HAP-1 (cell line): ENCODE data around the gene USP17L28.
"Not testable (repeated sequence)": the region's sequence is repeated elsewhere in the genome, so short reads cannot be mapped to it uniquely, and the experiment has no call there.

ENCODE experiments used
- DNase-seq, 2 experiments: peaks; one replicate each; pipeline ENCODE4 v3.0.0-alpha.2; 2016 to 2020; ENCODE audit warnings: low spot score in 2 of 2
- H3K27me3 ChIP-seq: fragments of 250-450 bp; sonication (Bioruptor Pico); 2 replicates; pipeline ENCODE4 v1.5.1; 2020; ENCODE audit warnings: low read depth, mild to moderate bottlenecking, moderate library complexity
- H3K36me3 ChIP-seq: fragments of 250-450 bp; sonication (Bioruptor Pico); replicated peaks from 2 replicates; pipeline ENCODE4 v1.5.1; 2020; ENCODE audit warnings: mild to moderate bottlenecking
- H3K4me1 ChIP-seq: fragments of 250-450 bp; sonication (Bioruptor Pico); 2 replicates; pipeline ENCODE4 v1.5.1; 2020; ENCODE audit warnings: mild to moderate bottlenecking
- H3K4me3 ChIP-seq: fragments of 250-450 bp; sonication (Bioruptor Pico); 2 replicates; pipeline ENCODE4 v1.5.1; 2020; ENCODE audit warnings: mild to moderate bottlenecking, moderate library complexity
- H3K9me3 ChIP-seq: fragments of 250-450 bp; sonication (Bioruptor Pico); 2 replicates; pipeline ENCODE4 v1.5.1; 2020; ENCODE audit warnings: mild to moderate bottlenecking, moderate library complexity
- in situ Hi-C: fragments of 300-500 bp; cut with MboI; formaldehyde crosslinking; loops from 3 replicates; pipeline ENCODE4 v1.14.3; 2020; ENCODE audit warnings: low sequenced_read_pairs, inconsistent platforms, mixed read lengths

The USP17L28 gene

GRCh38 chr4:9348593-9348992, at the start of gene USP17L28:
Gene USP17L28, plus strand, starts transcription at chr4:9348893. Its CDS starts 0 bp downstream, at chr4:9348893.
- H3K27me3 ChIP-seq, in situ Hi-C loops, H3K9me3 ChIP-seq, DNase-seq, H3K4me1 ChIP-seq, H3K4me3 ChIP-seq, H3K36me3 ChIP-seq: not testable (repeated sequence)

GRCh38 chr4:9324191-9324590, 24.5 kb upstream of the USP17L28 start:
- H3K4me3 ChIP-seq, H3K4me1 ChIP-seq, DNase-seq, H3K36me3 ChIP-seq, in situ Hi-C loops, H3K27me3 ChIP-seq, H3K9me3 ChIP-seq: not testable (repeated sequence)

- H3K4me3 ChIP-seq, H3K27me3 ChIP-seq, DNase-seq, in situ Hi-C loops, H3K9me3 ChIP-seq, H3K36me3 ChIP-seq, H3K4me1 ChIP-seq: not testable (repeated sequence)
These were observed 23.8 kb upstream of the USP17L28 start, which contains the start of gene USP17L24 for GRCh38 chr4:9324865-9325264. Gene USP17L24, plus strand, starts transcription at chr4:9325165. Its CDS starts 0 bp downstream, at chr4:9325165.

- H3K9me3 ChIP-seq, in situ Hi-C loops, H3K4me1 ChIP-seq, H3K4me3 ChIP-seq, DNase-seq, H3K36me3 ChIP-seq, H3K27me3 ChIP-seq: not testable (repeated sequence)
These were observed 19.1 kb upstream of the USP17L28 start, which contains the start of gene USP17L25 for GRCh38 chr4:9329611-9330010. Gene USP17L25, plus strand, starts transcription at chr4:9329911. Its CDS starts 0 bp downstream, at chr4:9329911.

GRCh38 chr4:9334358-9334757, 14.3 kb upstream of the USP17L28 start, which contains the start of gene USP17L26:
Gene USP17L26, plus strand, starts transcription at chr4:9334658. Its CDS starts 0 bp downstream, at chr4:9334658.
- H3K36me3 ChIP-seq, H3K27me3 ChIP-seq, DNase-seq, in situ Hi-C loops, H3K4me3 ChIP-seq, H3K4me1 ChIP-seq, H3K9me3 ChIP-seq: not testable (repeated sequence)

GRCh38 chr4:9339103-9339502, 9.6 kb upstream of the USP17L28 start, which contains the start of gene USP17L5:
Gene USP17L5, plus strand, starts transcription at chr4:9339403. Its CDS starts 0 bp downstream, at chr4:9339403.
- DNase-seq, H3K4me1 ChIP-seq, H3K9me3 ChIP-seq, H3K27me3 ChIP-seq, H3K36me3 ChIP-seq, H3K4me3 ChIP-seq, in situ Hi-C loops: not testable (repeated sequence)

GRCh38 chr4:9343848-9344247, 4.8 kb upstream of the USP17L28 start, which contains the start of gene USP17L27:
Gene USP17L27, plus strand, starts transcription at chr4:9344148. Its CDS starts 0 bp downstream, at chr4:9344148.
- H3K4me1 ChIP-seq, H3K36me3 ChIP-seq, H3K27me3 ChIP-seq, H3K9me3 ChIP-seq, H3K4me3 ChIP-seq, in situ Hi-C loops, DNase-seq: not testable (repeated sequence)

GRCh38 chr4:9350866-9351265, 2.2 kb downstream of the USP17L28 start:
- DNase-seq, H3K36me3 ChIP-seq, H3K4me3 ChIP-seq, H3K4me1 ChIP-seq, in situ Hi-C loops, H3K9me3 ChIP-seq, H3K27me3 ChIP-seq: not testable (repeated sequence)

GRCh38 chr4:9353338-9353737, 4.6 kb downstream of the USP17L28 start, which contains the start of gene USP17L29:
Gene USP17L29, plus strand, starts transcription at chr4:9353638. Its CDS starts 0 bp downstream, at chr4:9353638.
- H3K9me3 ChIP-seq, in situ Hi-C loops, H3K36me3 ChIP-seq, H3K4me3 ChIP-seq, H3K4me1 ChIP-seq, DNase-seq, H3K27me3 ChIP-seq: not testable (repeated sequence)

- H3K36me3 ChIP-seq, in situ Hi-C loops, H3K27me3 ChIP-seq: not testable (repeated sequence)
These were observed 14.1 kb downstream of the USP17L28 start, which contains the start of gene USP17L30 for GRCh38 chr4:9362829-9363228. Gene USP17L30, plus strand, starts transcription at chr4:9363129. Its CDS starts 0 bp downstream, at chr4:9363129.

GRCh38 chr4:9379881-9380280, 31.2 kb downstream of the USP17L28 start:
- H3K9me3 ChIP-seq, in situ Hi-C loops, H3K4me1 ChIP-seq, H3K4me3 ChIP-seq, H3K36me3 ChIP-seq, H3K27me3 ChIP-seq, DNase-seq: not testable (repeated sequence)

More at GRCh38 chr4:9362829-9363228, 14.1 kb downstream of the USP17L28 start, which contains the start of gene USP17L30:
- not testable (repeated sequence) for DNase-seq, H3K4me3 ChIP-seq, H3K9me3 ChIP-seq, H3K4me1 ChIP-seq

- DNase-seq = peak in 1 of 2 experiments; percentile 72
- H3K9me3 ChIP-seq, H3K27me3 ChIP-seq, in situ Hi-C loops, H3K4me1 ChIP-seq, H3K36me3 ChIP-seq: not testable (repeated sequence)
- H3K4me3 ChIP-seq = 0 out of 2 replicates have a peak overlapping the region, but pooled peaks have one; percentile 12
These were observed 32.4 kb downstream of the USP17L28 start for GRCh38 chr4:9381012-9381534.

GRCh38 chr4:9384126-9384525, 35.4 kb downstream of the USP17L28 start:
- DNase-seq = no peak
- Histone ChIP-seq H3K27me3 (no peaks in the 10 kb centered on the region), H3K4me1 (no peaks in the 10 kb centered on the region), H3K4me3 (no peak overlapping the region), H3K9me3 (no peaks in the 10 kb centered on the region), H3K36me3 (no peaks in the 10 kb centered on the region)
- in situ Hi-C loops = no loop called here

- in situ Hi-C loops, H3K4me3 ChIP-seq, DNase-seq, H3K9me3 ChIP-seq, H3K27me3 ChIP-seq, H3K4me1 ChIP-seq, H3K36me3 ChIP-seq: not testable (repeated sequence)
These were observed 40.3 kb downstream of the USP17L28 start for GRCh38 chr4:9389001-9389400.
